GM23338 (cell line): Measurements from ENCODE around the gene JMJD7.

Experiments
- CREB1 ChIP-seq: fragments of 250-450 bp; sonication (Bioruptor Pico); IDR thresholded peaks from 2 replicates; pipeline ENCODE4 v1.5.0; 2020; ENCODE audit warnings: low read depth, mild to moderate bottlenecking, moderate library complexity
- ETS1 ChIP-seq: IDR thresholded peaks from 2 replicates; pipeline ENCODE4 v1.6.1; 2016; ENCODE audit warnings: antibody characterized with exemption
- EZH2 ChIP-seq: fragments of 200-600 bp; sonication (generic); IDR thresholded peaks from one replicate; pipeline ENCODE4 v1.8.0; 2017; ENCODE audit warnings: antibody characterized with exemption, mild to moderate bottlenecking, low read depth; ENCODE audit not compliant: unreplicated experiment
- EZH2phosphoT487 ChIP-seq: fragments of 200-600 bp; sonication (generic); IDR thresholded peaks from one replicate; pipeline ENCODE4 v1.8.1; 2018; ENCODE audit warnings: antibody characterized with exemption; ENCODE audit not compliant: unreplicated experiment
- JUNB ChIP-seq: IDR thresholded peaks from one replicate; pipeline ENCODE4 v1.6.1; 2016; ENCODE audit warnings: antibody characterized with exemption; ENCODE audit not compliant: unreplicated experiment
- POLR2AphosphoS5 ChIP-seq: IDR thresholded peaks from 2 replicates; pipeline ENCODE4 v1.6.1; 2016; ENCODE audit warnings: antibody characterized with exemption, low read depth
- STAT1 ChIP-seq: IDR thresholded peaks from one replicate; pipeline ENCODE4 v1.6.1; 2016; ENCODE audit warnings: antibody characterized with exemption; ENCODE audit not compliant: unreplicated experiment
- ZNF114 ChIP-seq: fragments of 250-450 bp; sonication (Bioruptor Pico); IDR thresholded peaks from 2 replicates; pipeline ENCODE4 v1.5.0; 2020; ENCODE audit warnings: mild to moderate bottlenecking, moderate library complexity
- ZNF331 ChIP-seq: fragments of 250-450 bp; sonication (Bioruptor Pico); IDR thresholded peaks from 2 replicates; pipeline ENCODE4 v1.5.0; 2020; ENCODE audit warnings: low read depth, mild to moderate bottlenecking, moderate library complexity
- TF ChIP-seq, protein P1 (sequence below), 2 experiments: fragments of 200-600 bp in 1 of 2; sonication (generic) in 1 of 2; conservative IDR thresholded peaks; 2 replicates each; pipeline versions ENCODE4 v1.5.1 to v1.6.1; 2016 to 2017; ENCODE audit warnings: antibody characterized with exemption in 2 of 2, low read depth in 2 of 2, mild to moderate bottlenecking in 2 of 2, moderate library complexity in 1 of 2
- TF ChIP-seq, protein P2 (sequence below): IDR thresholded peaks from one replicate; pipeline ENCODE4 v1.6.1; 2018; ENCODE audit warnings: antibody characterized with exemption; ENCODE audit not compliant: unreplicated experiment
- TF ChIP-seq, protein P3 (sequence below): fragments of 250-450 bp; sonication (Bioruptor Pico); IDR thresholded peaks from 2 replicates; pipeline ENCODE4 v1.5.0; 2020; ENCODE audit warnings: mild to moderate bottlenecking, moderate library complexity

DNA sequence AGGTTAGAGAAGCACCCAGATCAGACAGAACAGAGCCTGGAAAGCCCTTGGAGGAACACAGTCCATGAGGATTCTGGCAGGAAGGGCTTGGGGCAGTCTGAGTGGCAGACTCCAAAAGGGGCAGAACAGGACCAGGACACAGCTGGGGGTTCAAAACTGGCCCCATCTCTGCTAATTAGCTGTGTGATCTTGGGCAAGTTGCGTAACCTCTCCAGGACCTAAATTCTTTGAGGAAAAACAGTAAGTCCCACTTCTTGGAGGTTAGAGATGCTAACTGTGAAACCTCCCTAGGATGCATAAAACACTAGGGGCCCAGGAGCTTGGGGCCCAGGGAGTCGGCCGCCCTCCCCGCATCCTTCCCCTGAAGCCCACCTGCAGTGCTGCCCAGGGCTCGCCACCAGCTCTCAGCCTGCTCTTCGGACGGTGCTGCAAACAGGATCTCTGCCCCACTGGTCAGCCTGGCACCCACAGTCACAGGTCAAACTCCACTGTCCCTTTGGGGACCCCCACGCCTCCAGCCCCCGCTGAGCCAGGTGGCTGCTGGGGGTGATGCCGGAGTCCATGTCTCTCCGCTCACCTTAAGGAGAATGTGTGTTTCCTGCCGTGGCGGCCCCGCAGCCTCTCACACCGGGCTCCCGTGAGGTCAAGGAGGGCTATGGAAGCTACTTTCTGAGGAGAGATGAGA, 22.7 kb downstream of the JMJD7 start:
- TF ChIP-seq, protein P1, sequence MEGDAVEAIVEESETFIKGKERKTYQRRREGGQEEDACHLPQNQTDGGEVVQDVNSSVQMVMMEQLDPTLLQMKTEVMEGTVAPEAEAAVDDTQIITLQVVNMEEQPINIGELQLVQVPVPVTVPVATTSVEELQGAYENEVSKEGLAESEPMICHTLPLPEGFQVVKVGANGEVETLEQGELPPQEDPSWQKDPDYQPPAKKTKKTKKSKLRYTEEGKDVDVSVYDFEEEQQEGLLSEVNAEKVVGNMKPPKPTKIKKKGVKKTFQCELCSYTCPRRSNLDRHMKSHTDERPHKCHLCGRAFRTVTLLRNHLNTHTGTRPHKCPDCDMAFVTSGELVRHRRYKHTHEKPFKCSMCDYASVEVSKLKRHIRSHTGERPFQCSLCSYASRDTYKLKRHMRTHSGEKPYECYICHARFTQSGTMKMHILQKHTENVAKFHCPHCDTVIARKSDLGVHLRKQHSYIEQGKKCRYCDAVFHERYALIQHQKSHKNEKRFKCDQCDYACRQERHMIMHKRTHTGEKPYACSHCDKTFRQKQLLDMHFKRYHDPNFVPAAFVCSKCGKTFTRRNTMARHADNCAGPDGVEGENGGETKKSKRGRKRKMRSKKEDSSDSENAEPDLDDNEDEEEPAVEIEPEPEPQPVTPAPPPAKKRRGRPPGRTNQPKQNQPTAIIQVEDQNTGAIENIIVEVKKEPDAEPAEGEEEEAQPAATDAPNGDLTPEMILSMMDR (conservative IDR thresholded peaks at IDR 0.05; ENCODE audit: low read depth in 2 of 2) = no peak
- TF ChIP-seq EZH2 (no peak), POLR2AphosphoS5 (no peak), JUNB (no peak), CREB1 (no peak), ZNF331 (CRISPR knock-in tag) (no peak), STAT1 (no peak), ETS1 (no peak), EZH2phosphoT487 (no peak), ZNF114 (no peak)
- TF ChIP-seq, protein P2, sequence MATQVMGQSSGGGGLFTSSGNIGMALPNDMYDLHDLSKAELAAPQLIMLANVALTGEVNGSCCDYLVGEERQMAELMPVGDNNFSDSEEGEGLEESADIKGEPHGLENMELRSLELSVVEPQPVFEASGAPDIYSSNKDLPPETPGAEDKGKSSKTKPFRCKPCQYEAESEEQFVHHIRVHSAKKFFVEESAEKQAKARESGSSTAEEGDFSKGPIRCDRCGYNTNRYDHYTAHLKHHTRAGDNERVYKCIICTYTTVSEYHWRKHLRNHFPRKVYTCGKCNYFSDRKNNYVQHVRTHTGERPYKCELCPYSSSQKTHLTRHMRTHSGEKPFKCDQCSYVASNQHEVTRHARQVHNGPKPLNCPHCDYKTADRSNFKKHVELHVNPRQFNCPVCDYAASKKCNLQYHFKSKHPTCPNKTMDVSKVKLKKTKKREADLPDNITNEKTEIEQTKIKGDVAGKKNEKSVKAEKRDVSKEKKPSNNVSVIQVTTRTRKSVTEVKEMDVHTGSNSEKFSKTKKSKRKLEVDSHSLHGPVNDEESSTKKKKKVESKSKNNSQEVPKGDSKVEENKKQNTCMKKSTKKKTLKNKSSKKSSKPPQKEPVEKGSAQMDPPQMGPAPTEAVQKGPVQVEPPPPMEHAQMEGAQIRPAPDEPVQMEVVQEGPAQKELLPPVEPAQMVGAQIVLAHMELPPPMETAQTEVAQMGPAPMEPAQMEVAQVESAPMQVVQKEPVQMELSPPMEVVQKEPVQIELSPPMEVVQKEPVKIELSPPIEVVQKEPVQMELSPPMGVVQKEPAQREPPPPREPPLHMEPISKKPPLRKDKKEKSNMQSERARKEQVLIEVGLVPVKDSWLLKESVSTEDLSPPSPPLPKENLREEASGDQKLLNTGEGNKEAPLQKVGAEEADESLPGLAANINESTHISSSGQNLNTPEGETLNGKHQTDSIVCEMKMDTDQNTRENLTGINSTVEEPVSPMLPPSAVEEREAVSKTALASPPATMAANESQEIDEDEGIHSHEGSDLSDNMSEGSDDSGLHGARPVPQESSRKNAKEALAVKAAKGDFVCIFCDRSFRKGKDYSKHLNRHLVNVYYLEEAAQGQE = no peak
- TF ChIP-seq, protein P3, sequence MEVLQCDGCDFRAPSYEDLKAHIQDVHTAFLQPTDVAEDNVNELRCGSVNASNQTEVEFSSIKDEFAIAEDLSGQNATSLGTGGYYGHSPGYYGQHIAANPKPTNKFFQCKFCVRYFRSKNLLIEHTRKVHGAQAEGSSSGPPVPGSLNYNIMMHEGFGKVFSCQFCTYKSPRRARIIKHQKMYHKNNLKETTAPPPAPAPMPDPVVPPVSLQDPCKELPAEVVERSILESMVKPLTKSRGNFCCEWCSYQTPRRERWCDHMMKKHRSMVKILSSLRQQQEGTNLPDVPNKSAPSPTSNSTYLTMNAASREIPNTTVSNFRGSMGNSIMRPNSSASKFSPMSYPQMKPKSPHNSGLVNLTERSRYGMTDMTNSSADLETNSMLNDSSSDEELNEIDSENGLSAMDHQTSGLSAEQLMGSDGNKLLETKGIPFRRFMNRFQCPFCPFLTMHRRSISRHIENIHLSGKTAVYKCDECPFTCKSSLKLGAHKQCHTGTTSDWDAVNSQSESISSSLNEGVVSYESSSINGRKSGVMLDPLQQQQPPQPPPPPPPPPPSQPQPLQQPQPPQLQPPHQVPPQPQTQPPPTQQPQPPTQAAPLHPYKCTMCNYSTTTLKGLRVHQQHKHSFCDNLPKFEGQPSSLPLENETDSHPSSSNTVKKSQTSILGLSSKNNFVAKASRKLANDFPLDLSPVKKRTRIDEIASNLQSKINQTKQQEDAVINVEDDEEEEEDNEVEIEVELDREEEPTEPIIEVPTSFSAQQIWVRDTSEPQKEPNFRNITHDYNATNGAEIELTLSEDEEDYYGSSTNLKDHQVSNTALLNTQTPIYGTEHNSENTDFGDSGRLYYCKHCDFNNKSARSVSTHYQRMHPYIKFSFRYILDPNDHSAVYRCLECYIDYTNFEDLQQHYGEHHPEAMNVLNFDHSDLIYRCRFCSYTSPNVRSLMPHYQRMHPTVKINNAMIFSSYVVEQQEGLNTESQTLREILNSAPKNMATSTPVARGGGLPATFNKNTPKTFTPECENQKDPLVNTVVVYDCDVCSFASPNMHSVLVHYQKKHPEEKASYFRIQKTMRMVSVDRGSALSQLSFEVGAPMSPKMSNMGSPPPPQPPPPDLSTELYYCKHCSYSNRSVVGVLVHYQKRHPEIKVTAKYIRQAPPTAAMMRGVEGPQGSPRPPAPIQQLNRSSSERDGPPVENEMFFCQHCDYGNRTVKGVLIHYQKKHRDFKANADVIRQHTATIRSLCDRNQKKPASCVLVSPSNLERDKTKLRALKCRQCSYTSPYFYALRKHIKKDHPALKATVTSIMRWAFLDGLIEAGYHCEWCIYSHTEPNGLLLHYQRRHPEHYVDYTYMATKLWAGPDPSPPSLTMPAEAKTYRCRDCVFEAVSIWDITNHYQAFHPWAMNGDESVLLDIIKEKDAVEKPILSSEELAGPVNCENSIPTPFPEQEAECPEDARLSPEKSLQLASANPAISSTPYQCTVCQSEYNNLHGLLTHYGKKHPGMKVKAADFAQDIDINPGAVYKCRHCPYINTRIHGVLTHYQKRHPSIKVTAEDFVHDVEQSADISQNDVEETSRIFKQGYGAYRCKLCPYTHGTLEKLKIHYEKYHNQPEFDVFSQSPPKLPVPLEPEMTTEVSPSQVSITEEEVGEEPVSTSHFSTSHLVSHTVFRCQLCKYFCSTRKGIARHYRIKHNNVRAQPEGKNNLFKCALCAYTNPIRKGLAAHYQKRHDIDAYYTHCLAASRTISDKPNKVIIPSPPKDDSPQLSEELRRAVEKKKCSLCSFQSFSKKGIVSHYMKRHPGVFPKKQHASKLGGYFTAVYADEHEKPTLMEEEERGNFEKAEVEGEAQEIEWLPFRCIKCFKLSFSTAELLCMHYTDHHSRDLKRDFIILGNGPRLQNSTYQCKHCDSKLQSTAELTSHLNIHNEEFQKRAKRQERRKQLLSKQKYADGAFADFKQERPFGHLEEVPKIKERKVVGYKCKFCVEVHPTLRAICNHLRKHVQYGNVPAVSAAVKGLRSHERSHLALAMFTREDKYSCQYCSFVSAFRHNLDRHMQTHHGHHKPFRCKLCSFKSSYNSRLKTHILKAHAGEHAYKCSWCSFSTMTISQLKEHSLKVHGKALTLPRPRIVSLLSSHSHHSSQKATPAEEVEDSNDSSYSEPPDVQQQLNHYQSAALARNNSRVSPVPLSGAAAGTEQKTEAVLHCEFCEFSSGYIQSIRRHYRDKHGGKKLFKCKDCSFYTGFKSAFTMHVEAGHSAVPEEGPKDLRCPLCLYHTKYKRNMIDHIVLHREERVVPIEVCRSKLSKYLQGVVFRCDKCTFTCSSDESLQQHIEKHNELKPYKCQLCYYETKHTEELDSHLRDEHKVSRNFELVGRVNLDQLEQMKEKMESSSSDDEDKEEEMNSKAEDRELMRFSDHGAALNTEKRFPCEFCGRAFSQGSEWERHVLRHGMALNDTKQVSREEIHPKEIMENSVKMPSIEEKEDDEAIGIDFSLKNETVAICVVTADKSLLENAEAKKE = no peak
